K562 (cell line): ENCODE results near the gene TAS2R13. TPM values are rescaled to one million over a fixed set of nuclear protein-coding genes. Genes with fewer than 3 reads are reported as not detected.
A peak's percentile ranks its signal among the peaks of the same experiment; 100 is the strongest.

Experiments
- ATAC-seq: fragments of 200-7000 bp; cut with Tn5 transposase; 3 replicates; pipeline ENCODE4 v1.9.1; 2020; ENCODE audit warnings: moderate library complexity
- BruUV-seq: library from RNA; stranded (reverse); fragments of 400-500 nt; replicated peaks from 2 replicates; lab custom pipeline; 2021; lab: Mats Ljungman, UMichigan
- CTCF ChIA-PET: fragments of 300-600 bp; formaldehyde crosslinking; extraction: SDS; loops from one replicate; lab custom pipeline; 2021; ENCODE audit warnings: low intra/inter-chr PET ratio; lab: Yijun Ruan, JAX
- POLR2A ChIA-PET: fragments of 300-600, 350-650 bp; sonication (Branson Sonifier 250); formaldehyde crosslinking; extraction: SDS; loops from one replicate; lab custom pipeline; 2021; ENCODE audit warnings: antibody characterized with exemption, inconsistent platforms; lab: Yijun Ruan, JAX
- DNase-seq, 4 experiments: peaks; one replicate each; pipeline versions ENCODE4 v3.0.0 to v3.0.0-alpha.2; 2011 to 2018; ENCODE audit warnings: low spot score in 3 of 4, mixed read lengths in 3 of 4; ENCODE audit errors: extremely low read depth in 1 of 4
- FAIRE-seq: peaks from 2 replicates; lab custom pipeline; 2011; peaks lifted over from hg19 to GRCh38; lab: Jason Lieb, UNC
- H2AFZ ChIP-seq: 2 replicates; pipeline ENCODE4 v1.6.0; 2011; ENCODE audit warnings: low read depth, low read length, control low read depth, inconsistent platforms
- H3K27ac ChIP-seq: fragments of 200-600 bp; 3 replicates; pipeline ENCODE4 v1.8.0; 2011; ENCODE audit warnings: low read depth, mild to moderate bottlenecking, control low read depth, inconsistent platforms, low read length, moderate library complexity, mixed read lengths; ENCODE audit errors: extremely low read depth
- H3K27me3 ChIP-seq, 2 experiments: fragments of 300-600 bp in 1 of 2; 2 replicates in 1 of 2; 3 replicates in 1 of 2; pipeline versions ENCODE4 v1.6.0 to v1.8.0; 2011; ENCODE audit warnings: inconsistent platforms in 2 of 2, low read length in 2 of 2, mild to moderate bottlenecking in 1 of 2, mixed read lengths in 1 of 2, moderate library complexity in 1 of 2; ENCODE audit not compliant: control insufficient read depth in 2 of 2, insufficient read depth in 2 of 2
- H3K36me3 ChIP-seq: fragments of 300-600 bp; 3 replicates; pipeline ENCODE4 v1.8.0; 2011; ENCODE audit warnings: mild to moderate bottlenecking, low read length, inconsistent platforms; ENCODE audit not compliant: control insufficient read depth, insufficient read depth
- H3K4me1 ChIP-seq, 2 experiments: fragments of 200-600 bp in 1 of 2; replicated peaks in 1 of 2; 2 replicates in 1 of 2; 3 replicates in 1 of 2; pipeline versions ENCODE4 v1.5.1 to v1.8.0; 2011; ENCODE audit warnings: inconsistent platforms in 2 of 2, low read length in 2 of 2, mild to moderate bottlenecking in 1 of 2, mixed read lengths in 1 of 2, moderate library complexity in 1 of 2; ENCODE audit not compliant: control insufficient read depth in 2 of 2, insufficient read depth in 2 of 2
- H3K4me2 ChIP-seq: 2 replicates; pipeline ENCODE4 v1.6.1; 2011; ENCODE audit warnings: low read length, control low read depth, inconsistent platforms, mixed read lengths; ENCODE audit not compliant: insufficient read depth
- H3K4me3 ChIP-seq: fragments of 200-600 bp; sonication (generic), shearing (Covaris generic); 2 replicates; pipeline ENCODE4 v1.5.1; 2016; ENCODE audit warnings: control low read depth, inconsistent platforms
- H3K79me2 ChIP-seq: fragments of 200-600 bp; 3 replicates; pipeline ENCODE4 v1.8.0; 2011; ENCODE audit warnings: low read length, inconsistent platforms; ENCODE audit not compliant: control insufficient read depth, insufficient read depth
- H3K9ac ChIP-seq, 2 experiments: 2 replicates each; pipeline versions ENCODE4 v1.6.0 to v1.6.1; 2011; ENCODE audit warnings: low read depth in 2 of 2, low read length in 2 of 2, control low read depth in 1 of 2, inconsistent platforms in 1 of 2, mild to moderate bottlenecking in 1 of 2, mixed read lengths in 1 of 2; ENCODE audit not compliant: insufficient read depth in 1 of 2
- H3K9me1 ChIP-seq: one replicate; pipeline ENCODE4 v1.6.0; 2011; ENCODE audit warnings: inconsistent platforms, mild to moderate bottlenecking, low read length, moderate library complexity; ENCODE audit not compliant: control insufficient read depth, insufficient read depth
- H3K9me3 ChIP-seq: replicated peaks from 2 replicates; pipeline ENCODE4 v1.5.1; 2011; ENCODE audit warnings: low read depth, low read length, inconsistent platforms; ENCODE audit not compliant: control insufficient read depth, insufficient read depth
- H4K20me1 ChIP-seq: replicated peaks from 2 replicates; pipeline ENCODE4 v1.6.1; 2011; ENCODE audit warnings: low read length, inconsistent platforms, mixed read lengths; ENCODE audit not compliant: control insufficient read depth, insufficient read depth
- AFF1 ChIP-seq, 2 experiments: fragments of 450-650 bp; IDR thresholded peaks; 2 replicates each; pipeline ENCODE4 v1.6.1; 2018; ENCODE audit warnings: mild to moderate bottlenecking in 2 of 2, low read depth in 1 of 2; ENCODE audit not compliant: partially characterized antibody in 2 of 2
- BHLHE40 ChIP-seq: IDR thresholded peaks from 2 replicates; pipeline ENCODE4 v1.6.1; 2011; ENCODE audit warnings: low read length, improper control_type of control experiment
- NKRF ChIP-seq: fragments of 450-650 bp; IDR thresholded peaks from 2 replicates; pipeline ENCODE4 v1.6.1; 2016; ENCODE audit warnings: borderline replicate concordance
- WGBS: fragments of 100-300 bp; shearing (Covaris generic); methylation state at CpG from one replicate; pipeline ENCODE4 v1.1.6; 2016; ENCODE audit warnings: low coverage, mixed read lengths; ENCODE audit not compliant: insufficient coverage; ENCODE audit errors: missing lambda C conversion rate; 5-methylcytosine and 5-hydroxymethylcytosine counted together
- in situ Hi-C: fragments of 300-500 bp; cut with MboI; formaldehyde crosslinking; loops from 4 replicates; pipeline ENCODE4 v1.15.0; 2018; ENCODE audit warnings: inconsistent platforms, mixed read lengths
- intact Hi-C: fragments of 100-400 bp; cut with micrococcal nuclease; formaldehyde crosslinking; loops from 2 replicates; pipeline ENCODE4 v1.14.2; 2022
- polyA plus RNA-seq, 8 experiments: library from polyadenylated mRNA; depleted of rRNA in 4 of 8; stranded (reverse) in 5 of 8; unstranded in 3 of 8; fragments of >200 nt; fragmentation: Nextera tagmentation in 2 of 8; fragmentation: Illumina TruSeq in 1 of 8; extraction: Ambion mirVana in 2 of 8; extraction: Trizol in 1 of 8; gene quantifications; 2 replicates each; pipeline versions ENCODE4 v1.2.1 to v1.2.3, GENCODE V29; 2011 to 2014; ENCODE audit warnings: inconsistent platforms in 1 of 8, missing spikeins in 1 of 8
- total RNA-seq, 7 experiments: library from RNA; depleted of rRNA in 6 of 7; stranded (reverse); fragments of >200 nt in 6 of 7; fragmentation: Illumina TruSeq in 2 of 7; extraction: Trizol in 2 of 7; gene quantifications; 2 replicates each; pipeline versions ENCODE4 v1.2.1 to v1.2.3, GENCODE V29; 2011 to 2021; ENCODE audit warnings: low replicate concordance in 1 of 7
- TF ChIP-seq, protein P1 (sequence below): fragments of 450-650 bp; IDR thresholded peaks from 2 replicates; pipeline ENCODE4 v1.6.1; 2018; ENCODE audit not compliant: partially characterized antibody

Gene TAS2R13
- total and polyA plus RNA-seq, 9 of the 15 experiments (the other 6 are each of a cell fraction or from before 2014, with no cell fraction given) = 0.07 to 1.4 (median 0.52) TPM; not detected in 3

- H3K4me2 ChIP-seq = no peak overlapping the region
- H3K27me3 ChIP-seq = no peaks in the 10 kb centered on the region
- H3K4me1 ChIP-seq = peaks cover 0 to 7% of the 10 kb centered on the region in 2 experiments; a peak in 2 of 5 replicates
- no peak overlapping the region for H2AFZ ChIP-seq
- no peaks in the 10 kb centered on the region for H3K9me1 ChIP-seq
- ChIA-PET CTCF (no interaction called here), POLR2A (no interaction called here)
- no peaks in the 10 kb centered on the region for H3K9me3 ChIP-seq
- no peak overlapping the region for H3K4me3 ChIP-seq
- DNase-seq (no peak), FAIRE-seq (no peak), ATAC-seq (no peak)
- intact Hi-C loops (no loop called here), in situ Hi-C loops (no loop called here)
- no peaks in the 10 kb centered on the region for H3K36me3 ChIP-seq
- no peaks in the 10 kb centered on the region for H4K20me1 ChIP-seq
- H3K27ac ChIP-seq = no peak overlapping the region
- WGBS = 94% methylated on average over 2 of the region's 2 CpGs
- TF ChIP-seq BHLHE40 (no peak), AFF1 (IDR thresholded peaks at IDR 0.05; ENCODE audit: low read depth in 1 of 2, partially characterized antibody in 2 of 2) (peak in 1 of 2 experiments; percentile 90), NKRF (no peak)
- TF ChIP-seq, protein P1, sequence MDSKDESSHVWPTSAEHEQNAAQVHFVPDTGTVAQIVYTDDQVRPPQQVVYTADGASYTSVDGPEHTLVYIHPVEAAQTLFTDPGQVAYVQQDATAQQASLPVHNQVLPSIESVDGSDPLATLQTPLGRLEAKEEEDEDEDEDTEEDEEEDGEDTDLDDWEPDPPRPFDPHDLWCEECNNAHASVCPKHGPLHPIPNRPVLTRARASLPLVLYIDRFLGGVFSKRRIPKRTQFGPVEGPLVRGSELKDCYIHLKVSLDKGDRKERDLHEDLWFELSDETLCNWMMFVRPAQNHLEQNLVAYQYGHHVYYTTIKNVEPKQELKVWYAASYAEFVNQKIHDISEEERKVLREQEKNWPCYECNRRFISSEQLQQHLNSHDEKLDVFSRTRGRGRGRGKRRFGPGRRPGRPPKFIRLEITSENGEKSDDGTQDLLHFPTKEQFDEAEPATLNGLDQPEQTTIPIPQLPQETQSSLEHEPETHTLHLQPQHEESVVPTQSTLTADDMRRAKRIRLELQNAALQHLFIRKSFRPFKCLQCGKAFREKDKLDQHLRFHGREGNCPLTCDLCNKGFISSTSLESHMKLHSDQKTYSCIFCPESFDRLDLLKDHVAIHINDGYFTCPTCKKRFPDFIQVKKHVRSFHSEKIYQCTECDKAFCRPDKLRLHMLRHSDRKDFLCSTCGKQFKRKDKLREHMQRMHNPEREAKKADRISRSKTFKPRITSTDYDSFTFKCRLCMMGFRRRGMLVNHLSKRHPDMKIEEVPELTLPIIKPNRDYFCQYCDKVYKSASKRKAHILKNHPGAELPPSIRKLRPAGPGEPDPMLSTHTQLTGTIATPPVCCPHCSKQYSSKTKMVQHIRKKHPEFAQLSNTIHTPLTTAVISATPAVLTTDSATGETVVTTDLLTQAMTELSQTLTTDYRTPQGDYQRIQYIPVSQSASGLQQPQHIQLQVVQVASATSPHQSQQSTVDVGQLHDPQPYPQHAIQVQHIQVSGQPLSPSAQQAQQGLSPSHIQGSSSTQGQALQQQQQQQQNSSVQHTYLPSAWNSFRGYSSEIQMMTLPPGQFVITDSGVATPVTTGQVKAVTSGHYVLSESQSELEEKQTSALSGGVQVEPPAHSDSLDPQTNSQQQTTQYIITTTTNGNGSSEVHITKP = no peak
- no peaks in the 10 kb centered on the region for H3K79me2 ChIP-seq
- no TSS peak for BruUV-seq
- no peak overlapping the region for H3K9ac ChIP-seq
Measured at GRCh38 chr12:10943167-10943566, 33.8 kb upstream of the TAS2R13 start.
